A673 (cell line): Measurements from ENCODE around the gene INPP4B.

Source experiments
- EZH2 ChIP-seq: fragments of 200-600 bp; sonication (generic); IDR thresholded peaks from 2 replicates; pipeline ENCODE4 v1.6.1; 2017; ENCODE audit warnings: borderline replicate concordance, low read depth, mild to moderate bottlenecking, mixed read lengths, antibody characterized with exemption, low read length; ENCODE audit not compliant: poor library complexity, severe bottlenecking
- TF ChIP-seq, protein P1 (sequence below): fragments of 300-800, 200-600 bp; sonication (generic); conservative IDR thresholded peaks from 2 replicates; pipeline ENCODE4 v1.5.1; 2017; ENCODE audit warnings: low read depth, mild to moderate bottlenecking, antibody characterized with exemption, low read length, moderate library complexity, mixed read lengths

DNA sequence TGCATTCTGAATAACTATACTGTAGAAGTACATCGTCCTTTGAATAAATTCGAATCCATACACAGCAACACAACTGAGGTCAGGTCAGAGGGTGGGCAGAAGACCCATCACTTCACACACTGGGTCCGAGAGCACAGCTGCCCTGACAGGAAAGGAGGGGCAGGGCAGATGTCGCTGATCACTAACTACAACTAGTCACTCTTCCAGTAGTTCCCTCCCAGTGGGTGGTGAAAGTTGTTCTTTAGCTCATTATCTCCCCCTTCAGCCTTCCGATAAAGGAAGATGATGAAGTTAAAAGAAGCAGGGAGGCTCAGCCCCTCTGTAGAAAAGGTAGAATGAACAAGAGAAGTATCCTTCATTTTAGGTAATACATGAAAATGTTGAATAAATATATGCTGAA lies 278.9 kb downstream of the INPP4B start:
- TF ChIP-seq, protein P1, sequence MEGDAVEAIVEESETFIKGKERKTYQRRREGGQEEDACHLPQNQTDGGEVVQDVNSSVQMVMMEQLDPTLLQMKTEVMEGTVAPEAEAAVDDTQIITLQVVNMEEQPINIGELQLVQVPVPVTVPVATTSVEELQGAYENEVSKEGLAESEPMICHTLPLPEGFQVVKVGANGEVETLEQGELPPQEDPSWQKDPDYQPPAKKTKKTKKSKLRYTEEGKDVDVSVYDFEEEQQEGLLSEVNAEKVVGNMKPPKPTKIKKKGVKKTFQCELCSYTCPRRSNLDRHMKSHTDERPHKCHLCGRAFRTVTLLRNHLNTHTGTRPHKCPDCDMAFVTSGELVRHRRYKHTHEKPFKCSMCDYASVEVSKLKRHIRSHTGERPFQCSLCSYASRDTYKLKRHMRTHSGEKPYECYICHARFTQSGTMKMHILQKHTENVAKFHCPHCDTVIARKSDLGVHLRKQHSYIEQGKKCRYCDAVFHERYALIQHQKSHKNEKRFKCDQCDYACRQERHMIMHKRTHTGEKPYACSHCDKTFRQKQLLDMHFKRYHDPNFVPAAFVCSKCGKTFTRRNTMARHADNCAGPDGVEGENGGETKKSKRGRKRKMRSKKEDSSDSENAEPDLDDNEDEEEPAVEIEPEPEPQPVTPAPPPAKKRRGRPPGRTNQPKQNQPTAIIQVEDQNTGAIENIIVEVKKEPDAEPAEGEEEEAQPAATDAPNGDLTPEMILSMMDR, result peak; percentile 45; the same call in 1 of the 2 replicates
- no peak for TF ChIP-seq EZH2
